BLaER1 treated with 17β-estradiol and CSF1 and Interleukin-3, amounts not matched to agents 10 nM and 100 nM (cell line): ENCODE results near the gene SCYL2.
"Not testable (repeated sequence)": the region's sequence is repeated elsewhere in the genome, so short reads cannot be mapped to it uniquely, and the experiment has no call there.

Experiments used
- H3K27ac ChIP-seq, 11 experiments: shearing (Covaris generic); formaldehyde crosslinking; 2 replicates each; pipeline ENCODE4 v1.8.1; 2022
- H3K27me3 ChIP-seq, 11 experiments: shearing (Covaris generic); formaldehyde crosslinking; 2 replicates each; pipeline ENCODE4 v1.8.1; 2022
- H3K36me3 ChIP-seq, 11 experiments: shearing (Covaris generic); formaldehyde crosslinking; 2 replicates each; pipeline ENCODE4 v1.8.1; 2022
- H3K4me1 ChIP-seq, 10 experiments: shearing (Covaris generic); formaldehyde crosslinking; 2 replicates each; pipeline ENCODE4 v1.8.1; 2022
- H3K4me2 ChIP-seq, 11 experiments: shearing (Covaris generic); formaldehyde crosslinking; 2 replicates each; pipeline ENCODE4 v1.8.1; 2022
- H3K4me3 ChIP-seq, 10 experiments: shearing (Covaris generic); formaldehyde crosslinking; 2 replicates each; pipeline ENCODE4 v1.8.1; 2022
- H3K9ac ChIP-seq, 11 experiments: shearing (Covaris generic); formaldehyde crosslinking; 2 replicates each; pipeline ENCODE4 v1.8.1; 2022
- H3K9me3 ChIP-seq, 11 experiments: shearing (Covaris generic); formaldehyde crosslinking; replicated peaks in 1 of 11; 2 replicates each; pipeline ENCODE4 v1.8.1; 2022
- H4K20me1 ChIP-seq, 11 experiments: shearing (Covaris generic); formaldehyde crosslinking; 2 replicates each; pipeline ENCODE4 v1.8.1; 2022
- Cebpa-rat ChIP-seq, 11 experiments: shearing (Covaris generic); IDR thresholded peaks; 2 replicates each; pipeline ENCODE4 v1.8.1; 2022

Gene SCYL2

GRCh38 chr12:100295764-100296555, 29.0 kb downstream of the SCYL2 start:
- H3K36me3 ChIP-seq: peaks cover 48 to 80% (median 70%) of the 10 kb centered on the region in 11 experiments

GRCh38 chr12:100302081-100302480, 35.1 kb downstream of the SCYL2 start:
- H3K4me1 ChIP-seq: no peaks in the 10 kb centered on the region
- H3K9ac ChIP-seq: no peak overlapping the region
- no peak for TF ChIP-seq Cebpa-rat (IDR thresholded peaks at IDR 0.05)
- H3K36me3 ChIP-seq: peaks cover 76 to 100% (median 97%) of the 10 kb centered on the region in 11 experiments
- H4K20me1 ChIP-seq: peaks cover 0 to 8% (median 0%) of the 10 kb centered on the region in 11 experiments; a peak in 3 of 22 replicates
- H3K4me2 ChIP-seq: no peak overlapping the region
- peaks cover 65 to 81% (median 71%) of the 10 kb centered on the region in 11 experiments for H3K9me3 ChIP-seq
- H3K27ac ChIP-seq: no peak overlapping the region
- no peaks in the 10 kb centered on the region for H3K27me3 ChIP-seq
- H3K4me3 ChIP-seq: no peak overlapping the region

More at GRCh38 chr12:100295764-100296555, 29.0 kb downstream of the SCYL2 start:
- Histone ChIP-seq H3K4me3 (no peak overlapping the region), H3K4me1 (no peaks in the 10 kb centered on the region), H4K20me1 (peaks cover 0 to 7% (median 0%) of the 10 kb centered on the region in 11 experiments; a peak in 2 of 22 replicates), H3K4me2 (no peak overlapping the region), H3K27me3 (no peaks in the 10 kb centered on the region), H3K27ac (no peak overlapping the region), H3K9me3 (peaks cover 15 to 33% (median 25%) of the 10 kb centered on the region in 11 experiments), H3K9ac (no peak overlapping the region)
- TF ChIP-seq Cebpa-rat (IDR thresholded peaks at IDR 0.05): no peak

GRCh38 chr12:100303831-100304230, 36.9 kb downstream of the SCYL2 start:
- Histone ChIP-seq H3K9me3 (peaks cover 69 to 84% (median 78%) of the 10 kb centered on the region in 11 experiments), H3K27me3 (no peaks in the 10 kb centered on the region), H3K4me2 (no peak overlapping the region), H3K36me3 (peaks cover 72 to 96% (median 84%) of the 10 kb centered on the region in 11 experiments), H3K4me1 (no peaks in the 10 kb centered on the region), H3K27ac (no peak overlapping the region), H3K9ac (no peak overlapping the region), H3K4me3 (0 out of 20 replicates have a peak overlapping the region, but pooled peaks of 1 of the 10 experiments have one; percentile 13), H4K20me1 (peaks cover 0 to 6% (median 0%) of the 10 kb centered on the region in 11 experiments; a peak in 3 of 22 replicates)
- TF ChIP-seq Cebpa-rat (IDR thresholded peaks at IDR 0.05): no peak

- H3K27ac ChIP-seq, H3K27me3 ChIP-seq, H3K4me1 ChIP-seq, H4K20me1 ChIP-seq, H3K9ac ChIP-seq, H3K4me2 ChIP-seq: not testable (repeated sequence)
- peaks cover 69 to 82% (median 77%) of the 10 kb centered on the region in 11 experiments for H3K9me3 ChIP-seq
- 0 out of 20 replicates have a peak overlapping the region, but pooled peaks of 1 of the 10 experiments have one; percentile 13 for H3K4me3 ChIP-seq
- H3K36me3 ChIP-seq: peaks cover 67 to 96% (median 80%) of the 10 kb centered on the region in 11 experiments
These were observed 37.4 kb downstream of the SCYL2 start for GRCh38 chr12:100304334-100304733.

- H3K4me1 ChIP-seq, H3K27me3 ChIP-seq, H3K4me3 ChIP-seq, H3K9ac ChIP-seq, H3K27ac ChIP-seq, H3K4me2 ChIP-seq: not testable (repeated sequence)
- peaks cover 55 to 96% (median 78%) of the 10 kb centered on the region in 11 experiments for H3K36me3 ChIP-seq
- H3K9me3 ChIP-seq: peaks cover 41 to 49% (median 45%) of the 10 kb centered on the region in 11 experiments
- peaks cover 0 to 16% (median 0%) of the 10 kb centered on the region in 11 experiments; a peak in 3 of 22 replicates for H4K20me1 ChIP-seq
These were observed 41.2 kb downstream of the SCYL2 start for GRCh38 chr12:100308138-100308537.

- H4K20me1 ChIP-seq: peaks cover 0 to 16% (median 0%) of the 10 kb centered on the region in 11 experiments; a peak in 3 of 22 replicates
- H3K4me1 ChIP-seq: no peaks in the 10 kb centered on the region
- TF ChIP-seq Cebpa-rat (IDR thresholded peaks at IDR 0.05): no peak
- peaks cover 9 to 17% (median 13%) of the 10 kb centered on the region in 11 experiments for H3K9me3 ChIP-seq
- H3K4me2 ChIP-seq: no peak overlapping the region
- no peaks in the 10 kb centered on the region for H3K27me3 ChIP-seq
- no peak overlapping the region for H3K27ac ChIP-seq
- no peak overlapping the region for H3K4me3 ChIP-seq
- no peak overlapping the region for H3K9ac ChIP-seq
- H3K36me3 ChIP-seq: peaks cover 58 to 96% (median 78%) of the 10 kb centered on the region in 11 experiments
These were observed 44.3 kb downstream of the SCYL2 start for GRCh38 chr12:100311317-100311716.

GRCh38 chr12:100317371-100317770, 50.4 kb downstream of the SCYL2 start:
- Histone ChIP-seq H3K9ac (no peak overlapping the region), H3K27me3 (no peaks in the 10 kb centered on the region), H3K9me3 (peaks cover 0 to 3% (median 0%) of the 10 kb centered on the region in 11 experiments; a peak in 2 of 22 replicates), H4K20me1 (0 out of 22 replicates have a peak, but pooled peaks cover 0 to 6% (median 0%) of the 10 kb centered on the region in 11 experiments), H3K27ac (no peak overlapping the region), H3K4me2 (no peak overlapping the region), H3K4me3 (no peak overlapping the region), H3K36me3 (peaks cover 77 to 100% (median 91%) of the 10 kb centered on the region in 11 experiments), H3K4me1 (peaks cover 0 to 17% (median 12%) of the 10 kb centered on the region in 10 experiments; a peak in 13 of 20 replicates)
- no peak for TF ChIP-seq Cebpa-rat (IDR thresholded peaks at IDR 0.05)

GRCh38 chr12:100324498-100324897, 57.5 kb downstream of the SCYL2 start:
- Histone ChIP-seq H3K27me3 (no peaks in the 10 kb centered on the region), H3K9me3 (peaks cover 0 to 3% (median 0%) of the 10 kb centered on the region in 11 experiments; a peak in 2 of 22 replicates), H3K9ac (no peak overlapping the region), H3K4me3 (no peak overlapping the region), H3K36me3 (peaks cover 49 to 92% (median 80%) of the 10 kb centered on the region in 11 experiments), H3K27ac (no peak overlapping the region), H4K20me1 (0 out of 22 replicates have a peak, but pooled peaks cover 0 to 2% (median 0%) of the 10 kb centered on the region in 11 experiments), H3K4me2 (no peak overlapping the region), H3K4me1 (peaks cover 0 to 12% (median 8%) of the 10 kb centered on the region in 10 experiments; a peak in 13 of 20 replicates)
- no peak for TF ChIP-seq Cebpa-rat (IDR thresholded peaks at IDR 0.05)

- Histone ChIP-seq H3K27ac (no peak overlapping the region), H3K9ac (no peak overlapping the region), H3K4me3 (no peak overlapping the region), H3K27me3 (no peaks in the 10 kb centered on the region), H3K4me2 (no peak overlapping the region), H3K4me1 (no peaks in the 10 kb centered on the region), H4K20me1 (no peaks in the 10 kb centered on the region), H3K36me3 (peaks cover 52 to 97% (median 81%) of the 10 kb centered on the region in 11 experiments), H3K9me3 (no peaks in the 10 kb centered on the region; a peak in 2 of 22 replicates)
- no peak for TF ChIP-seq Cebpa-rat (IDR thresholded peaks at IDR 0.05)
These were observed 59.2 kb downstream of the SCYL2 start for GRCh38 chr12:100326208-100326607.
